Smooth muscle cell of the brain vasculature (primary cell): ENCODE data around the gene HOXC12.

Experiments
- DNase-seq: peaks from one replicate; pipeline ENCODE4 v3.0.0-alpha.2; 2012; ENCODE audit warnings: low read depth, low spot score

HOXC12 gene

DNA sequence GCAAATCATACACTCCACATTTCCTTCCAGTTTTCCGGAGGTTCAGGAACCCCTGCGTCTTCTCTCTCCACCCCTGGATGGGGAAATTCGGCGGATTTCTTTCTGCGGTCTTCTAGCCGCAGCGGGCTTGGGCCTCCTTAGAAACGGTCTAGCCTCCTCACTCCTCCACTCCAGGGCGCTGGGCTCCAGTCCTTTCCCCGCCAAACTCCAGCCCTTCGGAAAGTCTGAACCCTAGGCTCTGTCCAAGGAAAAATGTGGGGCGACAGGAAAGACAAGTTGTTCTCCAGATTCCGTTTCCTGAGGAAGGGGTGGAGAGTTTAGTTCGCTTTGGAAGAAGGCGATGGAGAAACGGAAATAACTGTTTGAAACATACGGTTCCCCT lies 28.9 kb downstream of the HOXC12 start:
- DNase-seq: no peak

DNA sequence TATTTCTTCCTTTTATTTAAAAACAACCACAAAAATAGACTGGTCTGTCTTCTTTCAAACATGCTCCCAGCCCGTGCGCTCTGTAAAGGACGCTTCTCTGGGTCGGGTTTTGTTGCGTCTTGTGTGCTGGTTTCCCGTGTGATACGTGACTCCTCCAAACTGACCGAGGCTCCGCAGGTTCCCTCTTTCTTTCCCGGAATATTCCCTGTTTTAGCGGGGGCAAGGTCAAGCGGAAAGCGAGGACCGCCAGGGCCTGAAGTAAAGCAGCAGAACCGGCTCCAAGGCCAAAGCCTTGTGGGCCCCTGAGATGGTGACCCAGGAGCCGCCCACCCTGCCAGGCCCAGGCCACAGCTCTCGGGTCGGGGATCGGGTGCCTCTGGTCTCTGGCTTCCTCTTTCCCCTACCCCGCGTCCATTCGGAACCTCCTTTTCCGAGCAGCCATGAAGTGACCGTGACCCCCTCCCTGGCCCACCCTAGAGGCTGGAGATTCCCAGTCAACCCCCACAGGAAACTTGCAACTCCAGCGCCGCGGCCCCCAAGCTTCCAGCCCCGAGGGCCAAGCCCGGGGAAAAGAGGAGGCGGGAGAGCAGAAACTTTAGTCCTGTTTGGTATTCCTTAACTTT lies 29.4 kb downstream of the HOXC12 start:
- DNase-seq: no peak

DNA sequence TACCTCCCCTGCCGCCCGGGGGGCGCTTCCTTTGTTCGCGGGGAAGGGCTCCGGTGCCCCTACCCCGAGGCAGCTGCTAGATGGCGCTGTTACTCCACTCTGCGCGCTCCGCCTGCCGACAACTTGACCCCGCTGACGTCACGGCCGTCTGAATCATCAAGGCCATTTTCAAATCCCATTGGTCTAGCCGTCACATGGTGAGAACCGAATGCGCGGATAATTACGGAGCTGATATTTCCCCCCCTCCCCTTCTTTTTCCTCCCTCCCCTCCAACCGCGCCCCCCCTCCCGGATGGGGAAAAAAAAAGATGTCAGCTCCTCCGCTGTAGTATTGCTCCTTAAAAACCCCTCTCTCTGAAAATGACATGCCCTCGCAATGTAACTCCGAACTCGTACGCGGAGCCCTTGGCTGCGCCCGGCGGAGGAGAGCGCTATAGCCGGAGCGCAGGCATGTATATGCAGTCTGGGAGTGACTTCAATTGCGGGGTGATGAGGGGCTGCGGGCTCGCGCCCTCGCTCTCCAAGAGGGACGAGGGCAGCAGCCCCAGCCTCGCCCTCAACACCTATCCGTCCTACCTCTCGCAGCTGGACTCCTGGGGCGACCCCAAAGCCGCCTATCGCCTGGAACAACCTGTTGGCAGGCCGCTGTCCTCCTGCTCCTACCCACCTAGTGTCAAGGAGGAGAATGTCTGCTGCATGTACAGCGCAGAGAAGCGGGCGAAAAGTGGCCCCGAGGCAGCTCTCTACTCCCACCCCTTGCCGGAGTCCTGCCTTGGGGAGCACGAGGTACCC lies 30.4 kb downstream of the HOXC12 start, which contains the start of gene HOXC10:
Gene HOXC10, plus strand, starts transcription at position 246 of the 791 bp plus-strand sequence. Its CDS starts 114 bp downstream, at position 360.
- no peak for DNase-seq

DNA sequence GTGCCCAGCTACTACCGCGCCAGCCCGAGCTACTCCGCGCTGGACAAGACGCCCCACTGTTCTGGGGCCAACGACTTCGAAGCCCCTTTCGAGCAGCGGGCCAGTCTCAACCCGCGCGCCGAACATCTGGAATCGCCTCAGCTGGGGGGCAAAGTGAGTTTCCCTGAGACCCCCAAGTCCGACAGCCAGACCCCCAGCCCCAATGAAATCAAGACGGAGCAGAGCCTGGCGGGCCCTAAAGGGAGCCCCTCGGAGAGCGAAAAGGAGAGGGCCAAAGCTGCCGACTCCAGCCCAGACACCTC lies 30.9 kb downstream of the HOXC12 start:
- no peak for DNase-seq

DNA sequence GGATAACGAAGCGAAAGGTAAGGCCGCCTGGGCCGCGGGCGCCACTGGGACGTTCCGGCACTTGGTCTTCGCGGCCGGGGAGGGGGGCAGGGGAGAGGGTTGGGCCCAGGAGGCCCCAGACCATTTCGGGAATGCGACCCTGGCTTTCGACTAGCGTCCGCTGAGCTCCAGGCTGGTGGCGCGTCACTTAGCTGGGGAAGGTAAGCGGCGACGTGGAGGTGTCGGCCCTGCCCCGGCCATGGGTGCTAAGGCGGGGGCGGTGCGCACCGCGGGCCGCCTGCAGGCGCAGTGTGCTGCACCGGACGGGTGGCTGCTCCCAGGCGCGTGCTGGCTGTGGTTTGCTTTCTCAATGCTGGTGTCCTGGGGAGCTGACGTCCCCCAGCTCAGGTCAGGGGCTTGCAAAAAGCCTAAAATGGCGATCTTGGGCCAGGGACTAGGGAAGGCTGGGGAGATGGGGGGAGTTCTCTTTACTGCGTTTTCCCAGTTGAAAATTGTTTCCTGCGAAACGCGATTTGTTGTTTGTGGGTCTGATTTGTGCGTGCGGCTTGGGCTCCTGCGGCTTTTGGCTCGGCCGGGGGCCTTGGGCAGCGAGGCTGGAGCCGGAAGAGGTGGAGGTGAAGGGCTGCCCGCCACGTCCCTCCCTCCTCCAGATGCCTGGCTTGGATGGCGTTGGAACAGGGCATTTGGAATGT lies 31.4 kb downstream of the HOXC12 start:
- no peak for DNase-seq

DNA sequence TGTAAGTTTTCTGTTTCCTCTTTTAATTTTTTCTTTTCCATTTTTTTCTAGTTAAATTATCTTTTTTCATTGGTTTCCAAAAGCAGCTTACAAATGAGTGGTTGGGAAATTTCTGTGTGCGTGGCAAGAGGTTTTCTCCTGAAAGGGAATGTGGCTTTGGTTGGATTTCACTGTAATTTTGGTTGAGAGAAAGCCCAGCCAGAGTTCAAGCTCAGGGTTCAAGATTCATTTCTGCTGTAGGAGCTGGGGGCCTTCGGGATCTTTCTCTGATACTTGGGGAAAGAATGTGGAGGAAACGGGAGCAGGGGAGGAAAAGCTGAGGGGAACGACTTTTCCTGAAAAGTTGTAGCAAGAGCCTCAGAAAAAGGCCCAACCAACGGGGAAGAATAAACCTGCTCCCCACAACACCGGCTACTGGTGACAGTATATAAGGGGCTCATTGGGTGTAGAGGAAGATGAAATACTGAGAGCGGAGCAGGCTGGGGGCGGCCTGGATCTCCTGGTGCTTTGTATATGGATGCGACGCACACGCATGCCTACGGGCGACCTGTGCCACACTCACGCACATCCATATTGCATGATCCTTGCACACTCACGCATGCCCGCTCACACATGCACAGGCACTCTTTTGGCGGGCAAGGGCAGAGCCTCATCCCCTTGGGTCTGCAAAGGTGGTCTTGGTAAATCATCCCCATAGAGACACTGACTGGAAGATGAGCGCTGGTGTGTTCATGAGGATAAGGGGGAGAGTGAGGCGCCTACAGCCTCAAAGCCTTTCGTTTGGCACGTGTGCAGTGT lies 32.2 kb downstream of the HOXC12 start:
- DNase-seq: no peak

DNA sequence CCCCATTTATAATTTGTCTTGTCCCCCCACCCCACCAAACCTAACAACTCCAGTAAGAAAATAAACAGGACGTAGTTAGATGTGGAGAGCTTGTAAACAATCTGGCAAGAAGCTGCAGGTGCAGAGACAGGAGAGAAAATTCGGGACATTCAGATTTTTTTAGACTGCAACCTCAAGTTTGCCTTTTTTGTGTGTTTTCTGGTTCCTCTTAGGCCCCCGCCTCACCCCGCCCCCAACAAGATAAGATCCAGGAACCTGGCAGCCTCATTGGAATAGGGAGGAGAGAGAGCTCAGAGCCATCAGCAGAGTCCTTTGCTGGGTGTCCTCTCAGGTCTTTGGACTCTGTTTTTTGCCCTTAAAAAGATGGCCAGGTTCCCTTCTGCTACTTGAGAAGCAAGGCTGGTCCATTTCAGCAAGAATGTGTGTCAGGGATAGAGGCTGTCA lies 33.1 kb downstream of the HOXC12 start:
- DNase-seq: no peak

DNA sequence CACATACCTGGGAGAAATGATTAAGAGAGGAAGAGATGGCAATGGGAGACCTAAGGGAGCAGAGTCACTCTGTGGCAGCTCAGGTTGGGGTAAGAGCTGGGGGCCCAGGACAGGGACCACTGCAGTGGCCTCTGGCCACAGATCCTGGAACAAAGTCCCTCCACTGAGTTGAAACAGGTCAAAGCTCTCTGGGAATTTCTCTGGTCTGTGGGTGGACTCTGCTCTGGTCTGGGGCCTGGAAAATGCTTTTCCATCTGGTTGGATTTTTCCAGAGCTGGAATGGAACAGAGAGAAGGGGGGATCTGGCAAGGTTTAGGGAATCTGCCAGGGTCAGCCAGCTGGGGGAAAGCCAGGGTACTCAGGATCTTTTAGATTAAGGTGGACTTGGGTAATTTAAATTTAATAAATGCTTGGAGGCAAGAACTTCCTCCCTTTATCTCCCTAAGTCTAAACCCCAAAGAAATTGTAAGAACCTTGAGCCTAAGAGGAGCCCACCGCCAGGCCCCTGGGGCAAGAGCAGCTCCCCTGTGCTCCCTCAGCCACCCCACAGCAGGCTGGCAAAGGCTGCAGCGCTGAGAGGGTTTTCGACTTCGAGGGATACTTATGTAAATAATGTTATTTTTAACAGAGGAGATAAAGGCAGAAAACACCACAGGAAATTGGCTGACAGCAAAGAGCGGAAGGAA lies 34.0 kb downstream of the HOXC12 start:
- DNase-seq: no peak

DNA sequence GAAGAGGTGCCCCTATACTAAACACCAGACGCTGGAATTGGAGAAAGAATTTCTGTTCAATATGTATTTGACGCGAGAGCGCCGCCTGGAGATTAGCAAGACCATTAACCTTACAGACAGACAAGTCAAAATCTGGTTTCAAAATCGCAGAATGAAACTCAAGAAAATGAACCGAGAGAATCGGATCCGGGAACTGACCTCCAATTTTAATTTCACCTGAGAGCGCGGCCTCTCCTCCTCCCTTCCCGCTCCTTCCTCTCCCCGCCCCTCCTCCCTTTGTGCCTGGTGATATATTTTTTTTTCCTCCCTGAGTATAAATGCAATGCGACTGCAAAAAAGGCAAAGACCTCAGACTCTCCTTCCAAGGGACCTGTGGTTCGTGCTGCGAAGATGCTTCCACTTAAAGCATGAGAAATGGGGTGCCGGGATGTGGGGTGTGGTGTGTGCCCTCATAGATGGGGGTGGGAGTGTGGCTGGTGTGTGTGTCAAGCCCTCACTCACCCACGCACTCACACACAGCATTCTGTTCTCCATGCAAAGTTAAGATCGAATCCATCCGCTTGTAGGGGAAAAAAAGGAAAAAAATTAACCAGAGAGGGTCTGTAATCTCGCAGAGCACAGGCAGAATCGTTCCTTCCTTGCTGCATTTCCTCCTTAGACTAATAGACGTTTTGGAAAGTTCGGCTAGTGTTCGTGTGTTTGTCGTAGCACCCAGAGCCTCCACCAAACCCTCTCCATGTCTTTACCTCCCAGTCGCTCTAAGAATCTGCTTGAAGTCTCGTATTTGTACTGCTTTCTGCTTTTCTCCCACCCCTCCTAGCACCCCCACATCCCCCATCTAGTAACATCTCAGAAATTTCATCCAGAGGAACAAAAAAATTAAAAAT lies 34.8 kb downstream of the HOXC12 start:
- no peak for DNase-seq

DNA sequence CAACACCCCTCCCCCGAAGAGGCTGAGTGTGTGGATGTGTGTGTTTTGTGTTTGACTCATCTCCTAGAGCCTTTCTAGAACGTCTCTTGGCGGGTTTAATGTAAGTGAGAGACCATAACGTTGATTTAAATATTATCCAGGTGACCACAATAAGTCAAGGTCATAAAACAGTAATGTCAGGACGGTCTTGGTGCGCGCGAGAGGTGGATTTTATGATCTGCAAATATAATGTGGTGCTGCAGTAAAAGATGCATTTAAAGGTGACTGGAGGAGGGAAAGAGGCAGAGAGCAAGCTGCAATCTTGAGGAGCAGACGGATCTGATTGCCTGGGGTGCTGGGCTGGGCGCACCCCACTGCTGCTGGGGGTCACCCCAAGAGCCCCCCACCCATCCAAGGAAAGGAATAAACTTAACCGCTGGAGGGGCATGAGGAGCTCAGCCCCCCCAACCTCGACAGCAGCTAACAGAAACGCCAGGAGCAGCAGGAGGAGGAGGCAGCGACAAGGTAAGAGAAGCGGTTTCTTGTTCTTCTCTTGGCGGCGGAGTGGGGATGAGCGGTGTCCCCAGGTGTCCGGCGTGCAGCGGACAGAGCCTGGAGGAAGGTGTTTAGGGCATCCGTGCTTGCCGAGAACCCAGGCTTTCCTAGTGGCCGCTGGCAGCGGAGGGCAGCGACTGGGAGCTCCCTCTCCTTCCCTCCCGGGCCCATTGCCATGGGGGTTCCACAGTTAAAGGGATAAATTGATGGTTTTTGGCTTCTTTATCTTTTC lies 35.8 kb downstream of the HOXC12 start:
- no peak for DNase-seq

DNA sequence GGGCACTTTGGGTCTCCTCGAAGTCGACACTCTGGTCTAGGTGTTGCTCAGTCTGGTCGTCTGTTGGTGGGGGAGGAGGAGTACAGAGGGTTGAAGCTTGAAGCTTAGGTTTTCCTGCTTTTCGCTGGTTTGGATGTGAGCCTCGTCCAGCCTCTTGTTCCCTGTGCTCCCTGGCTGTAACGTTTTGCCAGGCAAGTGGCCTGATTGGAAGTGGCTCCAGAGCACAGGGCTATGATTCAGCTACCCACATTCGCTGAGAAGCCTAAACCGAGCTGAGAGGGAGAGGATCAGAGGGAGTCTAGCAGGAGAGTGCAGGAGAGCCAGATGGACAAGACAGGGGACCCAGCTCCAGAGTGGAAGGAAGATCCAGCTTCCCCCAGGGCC lies 36.4 kb downstream of the HOXC12 start:
- DNase-seq: no peak

DNA sequence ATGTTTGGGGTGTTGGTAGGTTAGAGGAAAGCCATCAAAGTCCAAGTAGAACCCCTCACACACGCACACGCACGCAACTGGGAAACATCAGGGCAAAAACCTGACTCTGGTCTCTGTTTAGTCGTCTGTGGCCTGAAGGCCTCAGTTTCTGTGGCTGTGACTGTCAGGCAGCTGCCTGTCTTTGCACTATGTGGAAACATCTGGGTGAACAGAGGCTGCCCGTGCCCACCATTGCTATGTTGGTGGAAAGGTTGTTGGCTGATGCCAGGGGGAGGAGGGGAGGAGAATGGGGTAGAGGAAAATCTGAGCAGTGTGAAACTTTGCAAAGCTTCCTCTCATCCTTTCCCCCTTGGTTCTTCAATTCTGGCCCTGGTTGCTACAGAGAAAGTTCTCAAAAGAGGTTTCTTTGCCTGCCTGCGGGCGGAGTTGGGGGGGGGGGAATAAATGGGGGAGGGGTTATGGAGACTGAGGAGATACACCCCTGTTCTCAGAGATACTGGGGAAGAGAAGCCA lies 37.7 kb downstream of the HOXC12 start:
- DNase-seq: no peak

DNA sequence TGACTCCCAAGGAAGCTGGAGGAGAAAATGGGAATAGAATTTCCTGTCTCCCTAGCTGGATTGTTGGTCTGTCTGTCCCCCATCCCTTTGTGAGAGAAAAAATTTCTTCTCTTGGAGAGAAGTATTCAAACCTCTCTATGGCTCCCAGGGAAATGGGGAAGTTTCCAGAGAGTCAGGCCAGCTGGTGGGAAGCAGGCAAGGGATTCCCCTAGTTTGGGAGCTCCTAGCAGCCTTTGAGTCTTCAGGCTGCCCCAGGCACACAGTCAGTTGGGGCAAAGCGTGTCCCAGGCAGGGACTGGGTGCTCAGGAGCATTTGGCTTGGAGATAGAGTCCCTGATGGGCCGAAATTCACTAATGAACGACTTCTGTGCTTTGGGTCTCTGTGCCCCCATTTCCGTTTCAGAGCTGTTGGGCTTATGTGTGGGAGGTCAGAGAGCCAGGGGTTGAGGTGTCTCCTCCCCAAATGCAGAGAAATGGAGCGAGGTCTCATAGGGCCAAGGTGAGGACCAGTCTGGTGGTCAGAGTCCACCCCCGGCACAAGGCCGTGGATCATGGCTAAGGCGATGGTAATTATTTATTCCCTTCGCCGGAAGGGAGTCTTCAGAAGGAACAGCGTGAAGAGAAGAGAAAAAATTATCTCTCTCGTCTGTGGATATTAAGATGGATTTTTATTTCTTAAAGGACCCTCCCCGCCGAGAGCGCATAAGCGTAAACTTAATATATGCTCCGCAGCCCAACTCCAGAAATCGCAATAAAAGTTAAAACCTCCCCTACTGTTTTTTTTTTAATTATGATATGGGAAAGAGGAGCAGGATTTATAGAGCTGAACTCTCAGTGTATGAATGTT lies 38.7 kb downstream of the HOXC12 start:
- DNase-seq: no peak

DNA sequence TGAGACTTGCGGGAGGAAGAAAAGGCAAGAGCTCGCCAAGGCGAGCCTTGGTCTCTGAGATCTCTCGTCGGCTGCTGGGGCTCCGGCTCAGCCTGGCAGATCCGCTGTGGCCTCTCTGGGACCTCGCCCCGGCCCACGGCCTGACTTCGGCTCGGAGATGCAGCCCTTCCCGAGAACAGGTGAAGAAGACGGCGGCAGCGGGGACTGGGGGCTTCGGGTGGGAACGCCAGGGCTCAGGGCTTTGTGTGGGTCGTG lies 39.2 kb downstream of the HOXC12 start:
- no peak for DNase-seq

DNA sequence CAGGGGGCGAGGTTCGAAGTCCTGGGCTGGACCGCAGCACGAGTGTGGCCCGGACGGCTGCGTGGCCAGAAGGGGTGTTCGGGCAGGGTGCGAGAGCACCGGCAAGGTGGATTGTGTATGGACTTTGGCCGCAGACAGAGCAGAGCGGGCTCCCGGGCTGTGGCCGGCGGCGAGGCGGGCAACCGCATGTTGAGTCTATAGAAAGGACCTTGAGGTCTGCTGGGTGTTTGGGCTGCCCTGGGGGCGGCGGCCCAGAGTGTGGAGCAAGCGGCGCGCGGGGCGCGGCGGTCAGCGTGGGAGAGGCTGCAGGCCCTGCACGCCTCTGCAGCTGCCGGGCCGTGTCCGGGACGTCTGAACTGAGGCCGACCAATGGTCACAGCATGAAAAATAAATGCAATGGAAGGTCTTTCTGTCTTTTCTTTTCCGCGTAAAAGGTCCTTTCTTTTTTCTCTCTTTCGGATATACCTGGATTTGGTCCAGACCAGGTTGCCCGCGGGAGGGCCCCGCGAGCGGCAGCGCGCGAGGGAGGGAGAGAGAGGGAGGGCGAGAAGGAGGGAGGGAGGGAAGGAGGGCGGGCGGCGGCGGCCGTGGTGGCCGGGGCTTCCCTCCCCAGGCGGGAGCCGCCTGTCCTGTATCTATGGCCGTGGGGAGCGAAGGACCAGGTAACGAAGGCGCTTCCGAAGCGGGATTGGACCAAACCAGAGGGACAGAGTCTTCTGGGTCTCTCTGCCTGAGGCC lies 39.7 kb downstream of the HOXC12 start:
- DNase-seq: no peak

DNA sequence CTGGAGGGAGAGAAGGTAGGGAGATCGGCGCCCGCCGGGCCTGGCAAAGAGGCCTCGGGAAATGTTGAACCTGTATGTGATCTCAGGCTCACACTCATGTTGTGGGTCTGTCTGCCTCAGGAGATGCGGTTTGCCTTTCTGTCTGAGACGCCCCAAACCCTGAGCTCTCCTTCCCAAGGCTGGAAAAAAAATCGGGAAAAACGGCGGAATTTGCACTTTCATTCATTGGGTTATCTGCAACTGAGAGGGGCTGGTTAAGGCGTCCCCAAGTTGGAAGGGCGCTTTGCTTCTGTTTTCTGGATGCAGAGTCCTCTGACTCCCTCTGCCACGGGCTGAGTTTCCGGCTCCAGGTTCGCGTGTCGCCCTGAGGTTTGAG lies 40.3 kb downstream of the HOXC12 start:
- no peak for DNase-seq

DNA sequence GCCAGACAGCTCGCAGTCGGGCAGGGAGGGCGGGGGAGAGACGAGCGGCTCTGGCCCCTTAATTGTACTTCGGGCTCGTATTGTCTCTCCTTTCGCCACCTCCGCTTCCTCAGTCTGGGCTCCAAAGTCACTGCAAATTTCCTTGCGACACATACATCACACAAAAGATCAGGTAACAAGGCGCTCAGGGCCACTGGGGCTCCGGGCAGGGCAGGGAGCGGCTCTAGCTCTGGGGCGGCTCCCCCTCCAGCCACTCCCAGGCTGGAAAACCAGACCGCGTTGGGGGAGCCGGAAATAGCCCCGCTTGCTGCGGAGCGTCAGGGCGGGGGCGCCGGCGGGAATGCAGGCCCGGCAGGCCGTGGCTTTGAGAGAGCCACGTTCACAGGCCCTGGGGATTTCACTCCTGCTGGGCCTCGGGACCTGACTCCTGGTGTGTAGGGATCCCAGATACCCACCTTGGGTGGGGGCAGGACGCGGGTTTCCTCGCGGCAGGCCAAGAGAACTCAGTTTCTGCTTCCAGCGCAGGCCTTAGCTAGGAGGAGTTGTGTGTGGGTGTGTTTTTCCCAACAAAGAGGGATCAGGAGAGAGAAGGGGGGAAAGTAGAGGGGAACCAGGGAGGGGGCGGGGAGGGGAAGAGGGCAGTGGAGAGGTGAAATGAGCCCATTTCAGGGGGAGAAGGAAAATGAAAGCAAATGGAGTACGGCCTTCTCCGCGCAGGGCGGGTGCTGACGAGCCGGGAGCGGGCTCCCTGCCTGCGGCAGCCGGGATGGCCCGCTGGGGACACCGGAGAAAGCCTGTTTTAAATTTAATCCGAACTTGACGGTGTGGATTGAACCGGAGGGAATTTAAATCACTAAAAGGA lies 40.9 kb downstream of the HOXC12 start:
- no peak for DNase-seq
